HG03103 (cell line): ENCODE results near the gene A4GNT.
"Not testable (repeated sequence)": the region's sequence is repeated elsewhere in the genome, so short reads cannot be mapped to it uniquely, and the experiment has no call there.

Experiments
- ATAC-seq: cut with Tn5 transposase; IDR thresholded peaks from one replicate; pipeline ENCODE4 v1.9.1; 2021; ENCODE audit warnings: low read depth; ENCODE audit not compliant: unreplicated experiment

A4GNT gene

DNA sequence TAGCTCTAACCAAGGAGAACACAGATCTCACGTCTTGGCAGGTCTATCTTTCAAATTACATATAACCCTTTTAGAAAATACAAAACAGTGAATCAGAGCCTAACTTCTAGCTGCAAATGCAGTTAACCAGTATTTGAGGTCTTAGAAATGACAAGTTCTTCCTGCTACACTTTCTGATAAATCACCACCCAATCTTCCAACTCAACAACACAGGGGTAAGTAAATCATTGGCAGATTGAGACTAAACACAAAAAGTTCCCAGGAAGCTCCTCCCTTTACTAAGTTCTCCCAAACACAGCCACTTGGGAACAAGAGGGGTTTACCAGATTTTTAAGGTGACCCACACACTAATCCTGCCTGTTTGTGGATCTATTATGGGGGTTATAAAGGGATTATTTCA is at the start of gene A4GNT:
TSS of gene A4GNT (minus strand) at position 152 of the 400 bp plus-strand sequence. CDS start 1,134 bp downstream, outside the sequence.
- ATAC-seq: no peak

DNA sequence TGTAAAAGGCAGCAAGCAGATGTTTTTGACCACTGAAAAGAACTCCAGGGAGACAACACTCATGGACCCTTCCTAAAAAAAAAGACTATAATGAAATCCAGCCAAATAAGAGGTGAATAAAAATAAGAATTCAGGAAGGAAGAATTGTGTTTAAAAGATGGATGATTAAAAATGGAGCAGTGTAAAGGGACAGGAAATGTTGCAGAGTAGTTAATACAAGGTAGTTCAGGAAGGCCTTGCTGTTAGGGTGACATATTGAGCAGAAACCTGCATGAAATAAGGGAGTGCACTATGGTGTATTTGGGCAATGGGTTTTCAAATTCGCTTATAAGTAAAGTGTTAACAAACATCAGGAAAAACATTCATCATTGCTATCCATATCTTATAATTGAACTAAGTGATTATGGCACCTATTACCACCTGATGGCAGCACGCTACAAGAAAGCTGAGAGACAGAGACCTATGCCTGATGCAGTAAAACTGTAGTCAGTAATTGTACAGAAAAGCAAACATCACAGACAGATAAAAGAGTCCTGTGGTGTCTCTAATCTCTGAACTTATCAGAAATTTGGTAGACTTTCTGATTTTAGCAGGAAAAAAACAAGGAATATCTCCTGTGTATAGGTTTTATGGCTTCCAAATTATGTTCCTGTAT is 48.3 kb upstream of the A4GNT start:
- ATAC-seq: no peak

DNA sequence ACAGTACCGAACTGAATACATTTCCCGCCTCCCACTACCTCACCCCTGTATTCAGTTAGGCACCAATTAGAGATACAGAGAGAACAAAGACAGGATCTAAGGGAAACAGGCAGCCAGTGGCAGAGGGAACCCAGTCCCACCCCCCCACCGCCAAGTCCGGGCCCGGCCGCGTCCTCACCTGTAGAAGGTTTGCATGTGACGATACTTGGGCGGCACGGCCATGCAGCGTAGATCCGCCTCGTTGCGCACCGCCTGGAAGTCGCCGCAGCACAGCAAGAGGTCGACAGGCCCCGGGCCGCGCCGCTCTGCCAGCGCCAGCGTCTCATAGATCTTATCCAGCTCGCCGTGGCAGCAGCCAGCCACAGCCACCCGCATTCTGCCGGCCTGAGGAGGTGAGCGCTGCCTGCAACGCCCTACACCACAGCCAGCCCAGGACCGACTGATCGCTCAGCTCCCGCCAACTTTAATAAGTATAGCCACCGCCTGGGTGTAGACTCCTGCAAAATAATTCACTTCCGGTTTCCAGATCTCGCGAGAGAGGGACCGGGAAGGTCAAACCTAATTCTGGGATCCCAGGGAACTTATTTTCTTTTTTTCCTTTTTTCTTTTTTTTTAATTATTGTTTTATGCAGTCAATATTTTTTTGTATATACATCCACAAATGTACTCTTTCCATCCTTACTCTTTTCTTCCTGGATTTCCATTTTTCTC is 42.4 kb upstream of the A4GNT start, which contains the start of gene DBR1:
TSS of gene DBR1 (minus strand) at position 501 of the 711 bp plus-strand sequence. CDS start at position 375, 126 bp downstream.
- peak; percentile 89 for ATAC-seq

DNA sequence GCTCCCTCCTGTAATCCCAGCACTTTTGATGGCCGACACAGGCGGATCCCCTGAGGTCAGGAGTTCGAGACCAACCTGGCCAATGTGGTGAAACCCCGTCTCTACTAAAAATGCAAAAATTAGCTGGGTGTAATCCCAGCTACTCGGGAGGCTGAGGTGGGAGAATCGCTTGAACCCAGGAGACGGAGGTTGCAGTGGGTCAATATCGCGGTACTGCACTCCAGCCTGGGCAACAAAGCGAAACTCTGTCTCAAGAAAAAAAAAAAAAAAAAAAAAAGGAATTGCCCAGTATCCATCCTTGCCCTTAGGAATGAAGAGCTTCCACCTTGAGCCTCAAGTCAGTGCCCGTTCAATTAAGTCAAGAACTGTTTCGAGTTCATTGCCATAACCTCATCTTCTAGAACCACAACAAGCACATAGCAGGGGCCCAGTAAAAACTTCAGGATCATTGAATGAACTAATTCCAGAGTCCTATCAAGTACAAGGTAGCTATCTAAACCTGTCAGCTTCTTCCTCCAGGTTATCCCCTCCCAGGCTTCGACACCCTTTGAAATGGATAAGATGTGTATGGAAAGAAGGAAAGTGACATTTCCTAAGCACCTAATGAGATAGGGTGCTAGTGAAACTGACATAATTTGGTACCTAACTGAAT is 41.7 kb upstream of the A4GNT start:
- ATAC-seq: no peak

DNA sequence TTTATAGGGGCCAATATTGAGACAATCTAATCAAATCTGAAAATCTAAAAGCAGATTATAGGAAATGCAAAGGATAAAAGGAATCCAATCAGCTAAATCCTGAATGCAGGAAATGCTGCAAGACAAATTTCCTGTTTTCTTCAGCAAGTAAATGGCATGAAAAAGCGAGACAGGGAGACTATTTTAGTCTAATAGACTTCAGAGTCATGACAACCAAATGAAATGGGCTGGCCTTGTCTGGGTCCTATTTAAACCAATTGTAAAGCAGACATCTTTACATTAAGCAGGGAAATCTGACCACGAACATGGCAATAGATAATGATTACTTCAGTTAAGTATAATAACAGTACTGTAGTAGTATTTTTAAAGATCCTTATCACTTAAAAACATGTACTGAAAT is 40.4 kb upstream of the A4GNT start:
- no peak for ATAC-seq

DNA sequence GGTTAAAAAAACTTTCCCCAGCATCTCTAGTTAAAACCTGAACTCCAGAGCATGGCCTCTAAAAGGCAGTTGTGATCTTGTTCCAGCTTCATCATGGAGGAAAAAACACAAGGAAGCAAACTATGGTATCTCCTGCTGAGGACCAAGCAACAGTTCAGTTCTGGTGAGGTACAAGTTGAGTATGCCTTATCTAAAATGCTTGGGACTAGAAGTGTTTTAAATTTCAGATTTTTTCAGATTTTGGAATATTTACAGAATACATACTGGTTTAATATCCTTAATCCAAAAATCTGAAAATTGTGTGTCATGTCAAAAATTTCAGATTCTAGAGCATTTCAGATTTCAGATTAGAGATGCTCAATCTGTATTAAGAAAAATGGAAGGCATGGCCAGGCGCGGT is 32.9 kb upstream of the A4GNT start:
- no peak for ATAC-seq

DNA sequence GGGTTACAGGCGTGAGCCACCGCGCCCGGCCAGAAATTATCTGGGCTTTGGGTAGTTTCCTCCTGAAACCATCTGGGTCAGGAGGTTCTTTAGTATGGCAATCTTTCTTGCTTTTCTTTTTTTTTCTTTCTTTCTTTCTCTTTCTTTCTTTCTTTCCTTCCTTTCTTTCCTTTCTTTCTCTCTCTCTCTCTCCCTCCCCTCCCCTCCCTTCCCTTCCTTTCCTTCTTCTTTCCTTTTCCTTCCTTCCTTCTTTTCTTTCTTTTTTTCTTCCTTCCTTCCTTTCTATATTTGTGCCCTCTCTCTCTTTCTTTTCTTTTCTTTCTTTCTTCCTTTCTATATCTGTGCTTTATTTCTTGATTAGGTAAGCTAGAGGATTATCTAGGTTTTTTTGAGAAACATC is 25.6 kb upstream of the A4GNT start:
- ATAC-seq: no peak

DNA sequence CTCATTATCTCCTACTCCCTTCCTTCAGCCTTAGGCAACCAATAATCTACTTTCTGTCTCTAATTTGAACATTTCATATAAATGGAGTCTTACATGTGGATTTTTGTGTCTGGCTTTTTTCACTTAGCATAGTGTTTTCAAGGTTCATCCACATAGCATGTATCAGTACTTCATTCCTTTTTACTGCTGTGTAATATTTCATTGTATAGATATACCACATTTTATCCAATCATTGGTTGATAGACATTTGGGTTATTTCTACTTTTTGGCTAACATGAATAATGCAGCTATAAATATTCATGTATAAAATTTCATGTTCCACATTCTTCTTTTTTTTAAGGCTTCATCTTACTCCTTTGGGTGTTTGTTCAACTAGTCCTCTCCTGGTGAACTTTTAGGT is 22.3 kb upstream of the A4GNT start:
- ATAC-seq: no peak

DNA sequence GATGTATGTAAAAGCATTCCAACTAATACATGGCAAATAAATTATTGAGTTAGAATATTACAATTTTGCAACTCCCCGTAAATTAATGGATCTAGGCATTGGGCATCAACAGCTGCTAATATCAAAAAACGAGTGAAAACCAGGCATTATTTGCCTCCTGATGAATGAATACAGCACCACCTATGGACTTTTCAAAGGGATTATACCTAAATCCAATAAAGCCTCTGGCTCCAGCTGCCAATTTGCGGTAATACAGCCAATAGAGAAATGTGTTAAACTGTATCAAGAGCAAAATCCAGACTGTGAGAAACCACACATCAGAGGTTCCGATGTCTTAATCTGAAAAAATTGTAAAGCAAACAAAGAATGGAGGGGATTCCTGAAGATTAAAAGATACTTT is 16.3 kb upstream of the A4GNT start:
- no peak for ATAC-seq

DNA sequence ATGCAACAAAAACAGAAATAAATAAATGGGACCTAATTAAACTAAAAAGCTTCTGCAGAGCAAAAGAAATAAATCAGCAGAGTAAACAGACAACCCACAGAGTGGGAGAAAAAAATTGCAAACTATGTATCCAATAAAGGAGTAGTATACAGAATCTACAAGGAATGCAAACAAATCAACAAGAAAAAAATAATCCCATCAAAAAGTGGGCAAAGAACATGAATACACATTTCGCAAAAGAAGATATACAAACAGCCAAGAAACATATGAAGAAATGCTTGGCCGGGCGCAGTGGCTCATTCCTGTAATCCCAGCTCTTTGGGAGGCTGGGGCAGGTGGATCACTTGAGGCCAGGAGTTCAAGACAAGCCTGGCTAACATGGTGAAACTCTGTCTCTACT is 10.0 kb upstream of the A4GNT start:
- not testable (repeated sequence) for ATAC-seq

DNA sequence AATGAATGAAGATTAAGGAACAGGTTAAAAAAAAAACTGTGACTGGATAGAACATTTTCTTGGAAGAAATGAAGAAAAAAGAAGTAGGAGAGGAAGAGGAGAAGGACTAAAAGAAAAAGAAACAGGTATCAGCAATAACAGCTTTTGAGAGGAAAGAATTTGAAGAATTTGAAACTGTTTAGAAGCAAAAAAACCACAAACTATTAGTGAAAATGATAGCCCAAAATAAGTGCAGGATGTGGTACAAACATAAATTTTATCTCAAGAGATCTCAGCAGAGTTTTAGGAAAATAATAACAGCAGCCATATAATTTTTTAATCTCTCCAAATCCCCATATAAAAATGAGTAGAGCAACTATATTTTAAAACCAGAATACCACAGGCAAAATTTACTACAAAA is 8.8 kb upstream of the A4GNT start:
- ATAC-seq: no peak

DNA sequence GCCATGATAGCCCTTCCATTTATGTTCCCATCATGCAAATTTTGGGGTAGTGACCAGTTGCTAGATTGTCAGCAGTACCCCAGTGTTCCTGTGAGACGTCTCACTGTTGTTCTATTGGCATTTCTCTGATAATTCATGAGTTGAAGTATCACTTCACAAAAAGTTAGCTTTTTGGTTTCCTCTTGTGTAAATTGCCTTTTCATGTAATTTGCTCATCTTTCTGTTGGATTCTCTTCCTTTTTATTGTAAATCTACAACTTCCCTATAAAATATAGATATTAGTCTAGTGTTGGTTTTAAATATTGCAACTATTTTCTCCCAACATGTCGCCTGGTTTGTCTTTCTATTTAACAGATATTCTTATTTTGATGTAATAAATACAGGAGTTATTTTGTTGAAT is 7.5 kb upstream of the A4GNT start:
- ATAC-seq: no peak

DNA sequence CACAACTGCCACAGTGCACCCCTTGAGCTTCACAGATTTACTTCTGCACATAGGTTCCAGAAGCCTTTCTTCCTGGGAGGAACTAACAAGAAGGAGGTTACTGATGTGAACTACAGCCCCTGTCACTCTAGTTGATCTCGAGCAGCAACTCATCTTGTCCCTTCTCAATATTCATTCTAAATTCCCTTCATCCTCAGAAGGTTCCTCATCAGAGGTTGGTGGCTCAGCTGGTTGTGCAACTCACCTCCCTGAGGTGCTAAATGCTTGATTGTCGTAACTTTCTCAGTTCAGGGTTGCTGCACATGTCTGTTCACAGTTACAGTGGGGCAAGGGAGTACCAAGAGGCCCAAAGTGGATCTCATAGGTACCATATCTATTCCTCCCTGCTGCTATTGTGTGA is 5.7 kb upstream of the A4GNT start:
- ATAC-seq: no peak

DNA sequence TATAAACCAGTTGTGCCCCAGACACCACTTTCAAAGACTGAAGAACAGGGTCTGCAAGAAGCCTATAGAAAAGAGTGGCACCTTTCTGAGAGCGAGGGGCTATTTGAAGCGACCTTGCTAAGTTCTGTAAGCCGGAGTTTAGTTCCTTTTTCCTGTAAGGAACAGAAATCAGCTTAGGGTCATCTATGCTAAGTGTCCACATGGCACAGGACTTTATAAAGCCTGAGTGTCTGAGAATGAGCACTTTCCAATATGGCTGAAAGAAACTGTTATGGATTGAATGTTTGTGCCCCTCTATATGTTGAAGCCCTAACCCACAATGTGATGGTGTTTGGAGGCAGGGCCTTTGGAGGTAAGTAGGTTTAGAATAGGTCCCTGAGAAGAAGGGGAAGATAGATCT is 4.0 kb upstream of the A4GNT start:
- ATAC-seq: no peak

DNA sequence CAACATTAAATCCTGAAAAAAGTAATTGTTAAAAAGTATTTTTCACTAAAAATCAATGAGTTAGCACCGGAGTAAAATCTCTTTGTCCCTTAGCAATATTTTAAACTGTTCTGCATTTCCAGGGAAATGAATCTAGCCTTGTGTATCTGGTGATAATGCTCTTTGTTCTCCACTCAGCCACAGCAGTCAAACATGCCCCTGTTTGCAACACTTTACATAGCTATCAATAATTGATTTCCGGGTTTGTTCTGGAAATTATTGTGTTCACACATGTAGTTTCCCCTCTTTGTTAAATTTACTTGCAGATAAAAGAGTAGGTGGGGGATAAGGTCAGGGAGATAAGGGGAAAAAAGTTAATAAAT is 3.6 kb upstream of the A4GNT start:
- ATAC-seq: no peak

DNA sequence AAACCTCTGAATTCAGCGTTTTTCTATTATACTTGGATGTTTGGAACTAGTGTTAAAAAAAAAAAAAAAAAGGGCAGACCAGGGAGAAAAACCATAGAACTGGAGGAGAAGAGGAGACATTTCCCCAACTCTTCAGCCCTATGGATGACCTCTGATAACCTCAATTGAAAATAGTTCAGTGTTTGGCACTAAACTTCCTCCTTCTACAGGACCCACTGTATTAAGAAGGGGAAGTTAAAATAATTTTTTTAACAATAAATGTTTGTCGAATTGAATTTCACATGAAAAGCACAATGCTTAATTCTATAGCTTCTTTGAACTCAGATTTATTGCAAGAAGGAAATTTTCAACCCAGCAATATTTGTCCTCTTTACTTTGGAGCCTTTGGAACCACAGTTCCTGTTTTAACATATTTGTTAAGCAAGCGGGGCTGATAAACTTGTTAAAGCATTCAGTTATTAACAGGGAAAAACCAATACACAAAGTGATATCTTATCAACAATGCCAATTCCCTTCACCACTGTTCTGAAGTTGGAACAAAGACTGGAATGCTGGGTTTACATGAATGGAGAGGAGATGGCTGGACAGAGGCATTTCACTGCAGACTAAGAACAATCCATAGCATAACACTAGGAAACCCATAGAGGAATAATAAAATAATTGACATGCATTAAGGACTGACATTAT is 3.1 kb upstream of the A4GNT start:
- ATAC-seq: no peak

DNA sequence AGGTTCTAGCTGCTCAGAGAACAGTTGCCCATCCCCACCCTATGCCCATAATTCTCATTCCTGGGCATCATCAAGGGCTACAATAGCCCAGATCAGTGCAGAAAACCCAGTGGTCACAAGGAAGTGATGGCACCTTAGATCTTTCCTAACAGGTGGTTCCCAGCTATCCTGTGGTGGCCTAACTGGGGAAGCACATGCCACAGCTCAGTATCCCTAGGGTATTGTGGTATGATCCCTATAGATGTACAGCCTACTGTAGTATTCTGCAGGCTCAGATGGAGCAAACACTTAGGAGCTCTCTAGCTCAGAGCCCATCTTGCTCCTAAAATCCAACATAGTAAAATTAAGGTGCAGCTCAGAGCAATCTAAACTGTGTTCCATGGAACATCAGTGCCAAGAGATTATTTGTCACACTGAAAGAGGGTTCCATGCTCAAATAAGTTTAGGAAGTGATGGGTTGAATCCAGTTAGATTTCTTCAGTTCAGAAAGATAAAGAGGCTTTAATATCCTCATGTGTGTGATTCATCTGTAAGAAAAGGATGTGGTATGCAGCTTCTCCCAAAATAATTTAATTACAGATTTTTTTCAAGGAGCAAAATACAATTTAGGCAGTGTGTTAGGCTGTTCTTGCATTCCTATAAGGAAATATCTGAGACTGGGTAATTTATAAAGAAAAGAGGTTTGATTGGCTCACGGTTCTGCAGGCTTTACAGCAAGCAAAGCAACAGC is 4.4 kb downstream of the A4GNT start:
- ATAC-seq: no peak

DNA sequence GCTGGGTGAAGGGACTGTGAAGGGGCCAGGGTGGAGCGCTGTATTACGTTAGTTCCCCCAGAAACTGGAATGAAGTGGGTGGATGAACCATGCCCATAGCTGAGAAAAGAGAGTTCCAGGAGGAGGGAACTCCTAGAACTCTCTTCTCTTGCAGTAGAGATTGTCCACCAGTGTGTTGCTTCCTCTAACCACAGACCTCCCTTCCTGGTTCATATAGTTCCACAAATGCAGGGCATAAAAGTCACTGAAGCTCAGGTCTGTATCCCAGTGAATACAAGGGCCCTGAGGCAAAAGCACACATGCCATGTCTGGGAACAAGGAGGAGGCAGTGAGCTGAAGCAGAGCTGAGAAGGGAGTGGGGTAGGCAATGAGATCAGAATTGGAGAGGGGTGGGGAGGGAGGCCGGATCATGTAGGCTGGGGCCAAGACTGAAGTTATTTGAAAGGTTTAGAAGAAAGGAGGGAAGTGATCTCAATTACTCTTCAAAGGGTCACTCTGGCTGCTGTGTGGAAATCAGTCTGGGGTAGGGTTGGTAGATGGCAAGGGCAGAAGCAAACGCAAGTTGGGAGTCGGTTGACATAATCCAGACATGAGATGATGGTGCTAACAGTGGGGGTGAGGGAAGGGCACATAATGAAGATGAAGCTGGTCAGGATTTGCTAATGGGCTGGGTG is 6.5 kb downstream of the A4GNT start:
- ATAC-seq: no peak

DNA sequence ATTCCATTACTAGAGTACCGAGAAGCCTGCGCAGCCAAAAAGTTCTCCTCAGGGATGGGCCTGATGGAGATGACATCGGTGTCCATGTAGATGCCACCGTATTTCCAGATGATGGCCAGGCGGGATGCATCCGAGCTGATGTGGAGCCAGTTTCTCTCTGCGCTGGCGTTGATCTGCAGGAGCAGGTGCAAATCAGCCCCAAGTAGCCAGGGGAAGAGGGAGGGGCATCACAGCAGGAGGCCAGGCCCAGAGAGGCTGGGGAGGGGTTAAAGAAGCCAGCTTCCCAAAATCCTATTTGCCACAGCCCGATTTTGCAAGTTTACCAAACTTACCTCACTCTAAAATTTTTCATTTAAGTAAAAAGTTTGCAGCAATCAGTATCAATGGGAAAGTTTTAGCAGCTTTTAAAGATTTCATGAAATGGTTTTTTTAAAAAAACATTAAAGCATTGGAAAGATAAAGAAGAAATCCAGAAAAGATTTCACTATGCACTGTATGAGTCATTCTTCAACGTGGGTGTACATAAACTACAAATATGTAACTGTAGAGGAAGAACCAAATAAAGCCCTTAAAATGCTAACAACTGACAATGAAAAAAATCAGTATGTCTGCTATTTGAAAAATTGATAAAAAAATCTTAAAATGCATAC is 7.4 kb downstream of the A4GNT start:
- ATAC-seq: no peak

DNA sequence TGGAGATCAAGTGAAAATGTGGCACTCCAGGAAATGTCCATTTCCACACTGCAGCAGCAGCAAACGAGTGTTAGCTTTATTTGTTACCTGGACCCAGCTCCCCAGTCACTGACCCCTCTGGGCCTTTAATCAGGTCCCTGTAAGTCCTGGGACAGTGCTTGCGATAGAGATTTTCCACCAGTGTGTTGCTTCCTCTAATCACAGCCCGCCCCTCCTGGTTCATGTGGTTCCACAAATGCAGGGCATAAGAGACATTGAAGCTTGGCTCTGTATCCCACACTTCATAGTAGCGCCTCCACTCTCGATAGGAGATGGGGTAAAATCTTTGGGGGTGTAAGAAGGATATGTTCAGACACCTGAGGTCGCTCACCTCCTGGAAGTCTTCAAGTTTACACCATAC is 8.0 kb downstream of the A4GNT start:
- no peak for ATAC-seq
